Right lobe of liver (tissue), 6 donors: Measurements from ENCODE around the gene EFCAB14. TPM values are rescaled to one million over a fixed set of nuclear protein-coding genes. Genes with fewer than 3 reads are reported as not detected.

Experiments
- ATAC-seq, 4 donors: fragments of 200-7000 bp; cut with Tn5 transposase; one replicate each; pipeline ENCODE4 v1.9.1; 2020; ENCODE audit warnings: mild to moderate bottlenecking in 4 of 4, moderate library complexity in 4 of 4
- DNase-seq, 3 donors: peaks; one replicate each; pipeline ENCODE4 v3.0.0-alpha.2; 2020
- H3K27ac ChIP-seq, 3 donors: fragments of 200-600 bp; one replicate each; pipeline ENCODE4 v1.8.0; 2022
- H3K27me3 ChIP-seq, 2 donors: fragments of 200-600 bp; one replicate each; pipeline ENCODE4 v1.8.0; 2022
- H3K36me3 ChIP-seq, 4 donors: fragments of 200-600 bp; sonication (generic) in 1 of 4; one replicate each; pipeline versions ENCODE4 v1.5.1 to v1.8.0; 2017 to 2022; ENCODE audit warnings: control low read depth in 1 of 4
- H3K4me1 ChIP-seq, 4 donors: fragments of 200-600 bp; sonication (generic) in 1 of 4; one replicate each; pipeline versions ENCODE4 v1.5.1 to v1.8.0; 2017 to 2022; ENCODE audit warnings: control low read depth in 1 of 4
- H3K4me3 ChIP-seq, 3 donors: fragments of 200-600 bp; one replicate each; pipeline ENCODE4 v1.8.0; 2022
- H3K9me3 ChIP-seq, 4 donors: fragments of 200-600 bp; sonication (generic) in 1 of 4; one replicate each; pipeline versions ENCODE4 v1.5.1 to v1.8.0; 2017 to 2022; ENCODE audit warnings: control low read depth in 1 of 4
- POLR2A ChIP-seq: fragments of 450-650 bp; IDR thresholded peaks from one replicate; pipeline ENCODE4 v1.6.1; 2017; ENCODE audit warnings: antibody characterized with exemption, mild to moderate bottlenecking
- WGBS: methylation state at CpG from one replicate; pipeline ENCODE4 v1.1.6; 2018; ENCODE audit warnings: low coverage, low lambda C conversion rate; ENCODE audit not compliant: insufficient coverage; ENCODE audit errors: missing lambda C conversion rate; 5-methylcytosine and 5-hydroxymethylcytosine counted together
- intact Hi-C, 2 donors: fragments of 100-400 bp; cut with DNase I; formaldehyde crosslinking; loops; one replicate each; pipeline versions ENCODE4 v1.11.2 to v1.14.1; 2022
- total RNA-seq, 6 experiments: library from RNA; depleted of rRNA in 2 of 6; stranded (reverse); fragments of >200 nt in 2 of 6; fragmentation: NEBNext Ultra II Directional in 3 of 6; extraction: Animal tissue kit (Norgen Biotek cat#: 25700) in 3 of 6; gene quantifications; one replicate each; pipeline versions ENCODE4 v1.1.0 to v1.2.4, GENCODE V29; 2016 to 2023
- TF ChIP-seq, protein P1 (sequence below), 4 donors: fragments of 200-600 bp in 3 of 4; fragments of 450-650 bp in 1 of 4; IDR thresholded peaks; one replicate each; pipeline versions ENCODE4 v1.5.1 to v1.8.0; 2016 to 2022; ENCODE audit warnings: antibody characterized with exemption in 4 of 4, mild to moderate bottlenecking in 2 of 4
- donor health status: DM: no; HTN: yes; CAD: no.
- donor health status: DM: no; HTN: no; CAD: no.
- donor health status: DM: no; HTN: no; CAD: no.
- donor health status: DM: no; HTN: yes; CAD: no.
- donor health status: DM: no; HTN: yes; CAD: no.

Gene EFCAB14
- total RNA-seq, 6 experiments from 2014 or later = 41.5 to 56.9 (median 43.5) TPM

DNA sequence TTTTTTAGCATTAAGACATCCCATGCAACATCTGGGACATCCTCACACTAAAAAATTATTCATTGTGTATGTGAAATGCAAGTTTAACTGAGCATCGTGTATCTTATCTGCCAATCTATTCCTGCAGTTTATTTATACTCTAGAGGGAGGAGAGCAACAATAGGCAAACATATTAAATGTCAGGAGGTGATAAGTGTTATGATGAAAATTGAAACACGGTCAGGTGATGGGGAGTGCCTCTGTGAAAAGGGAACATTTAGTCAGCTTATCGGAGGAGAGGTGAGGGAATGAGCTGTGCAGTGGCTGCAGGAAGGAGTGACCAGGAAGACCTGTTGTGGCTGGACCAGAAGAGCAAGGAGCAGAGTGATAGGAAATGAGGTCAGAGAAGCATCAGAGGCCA, 775 bp upstream of the EFCAB14 start:
- WGBS = 6% methylated on average over 3 of the region's 3 CpGs
- peak overlapping the region in 2 of 3 donors; percentile 72 to 92 for H3K4me3 ChIP-seq
- peaks cover 0 to 19% (median 3%) of the 10 kb centered on the region in 4 donors for H3K4me1 ChIP-seq
- H3K27me3 ChIP-seq = no peaks in the 10 kb centered on the region
- TF ChIP-seq, protein P1, sequence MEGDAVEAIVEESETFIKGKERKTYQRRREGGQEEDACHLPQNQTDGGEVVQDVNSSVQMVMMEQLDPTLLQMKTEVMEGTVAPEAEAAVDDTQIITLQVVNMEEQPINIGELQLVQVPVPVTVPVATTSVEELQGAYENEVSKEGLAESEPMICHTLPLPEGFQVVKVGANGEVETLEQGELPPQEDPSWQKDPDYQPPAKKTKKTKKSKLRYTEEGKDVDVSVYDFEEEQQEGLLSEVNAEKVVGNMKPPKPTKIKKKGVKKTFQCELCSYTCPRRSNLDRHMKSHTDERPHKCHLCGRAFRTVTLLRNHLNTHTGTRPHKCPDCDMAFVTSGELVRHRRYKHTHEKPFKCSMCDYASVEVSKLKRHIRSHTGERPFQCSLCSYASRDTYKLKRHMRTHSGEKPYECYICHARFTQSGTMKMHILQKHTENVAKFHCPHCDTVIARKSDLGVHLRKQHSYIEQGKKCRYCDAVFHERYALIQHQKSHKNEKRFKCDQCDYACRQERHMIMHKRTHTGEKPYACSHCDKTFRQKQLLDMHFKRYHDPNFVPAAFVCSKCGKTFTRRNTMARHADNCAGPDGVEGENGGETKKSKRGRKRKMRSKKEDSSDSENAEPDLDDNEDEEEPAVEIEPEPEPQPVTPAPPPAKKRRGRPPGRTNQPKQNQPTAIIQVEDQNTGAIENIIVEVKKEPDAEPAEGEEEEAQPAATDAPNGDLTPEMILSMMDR (IDR thresholded peaks at IDR 0.05) = no peak
- TF ChIP-seq POLR2A = no peak
- H3K9me3 ChIP-seq = no peaks in the 10 kb centered on the region
- no peak for ATAC-seq
- H3K27ac ChIP-seq = peak overlapping the region in 2 of 3 donors; percentile 61 to 74
- intact Hi-C loops = loop anchor here in 1 of 2 donors (10.0 kb wide), 1 partner anchor 95 kb away; no protein-coding TSS in a partner anchor
- peaks cover 0 to 15% (median 0%) of the 10 kb centered on the region in 4 donors for H3K36me3 ChIP-seq
- no peak for DNase-seq

DNA sequence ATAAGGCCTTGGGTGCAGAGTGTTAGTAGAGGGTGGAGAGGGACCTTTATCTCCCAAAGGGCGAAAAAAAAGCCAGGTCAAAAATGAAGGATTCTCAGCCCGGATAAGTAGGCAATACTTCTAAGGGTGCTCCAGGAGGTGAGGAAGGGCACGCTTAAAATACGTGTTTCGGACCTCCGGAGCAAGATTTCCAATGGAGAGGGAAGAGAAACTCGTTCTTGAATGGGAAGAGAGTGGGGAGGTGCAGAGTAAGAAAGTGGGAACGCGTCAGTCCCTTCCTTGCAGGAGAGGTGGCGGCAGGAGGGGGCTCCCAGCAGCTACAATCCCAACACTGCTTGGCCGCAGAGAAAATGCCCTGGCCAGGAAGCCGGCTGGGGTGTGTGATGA, 581 bp downstream of the EFCAB14 start:
- no peaks in the 10 kb centered on the region for H3K27me3 ChIP-seq
- H3K9me3 ChIP-seq = no peaks in the 10 kb centered on the region
- intact Hi-C loops = no loop called here
- H3K27ac ChIP-seq = peak overlapping the region; percentile 61 to 74 (median 64)
- H3K4me3 ChIP-seq = peak overlapping the region; percentile 72 to 98 (median 92)
- peaks cover 0 to 27% (median 2%) of the 10 kb centered on the region in 4 donors for H3K36me3 ChIP-seq
- no peak for DNase-seq
- ATAC-seq = peak in 1 of 4 donors; percentile 1
- peaks cover 0 to 19% (median 3%) of the 10 kb centered on the region in 4 donors for H3K4me1 ChIP-seq
- TF ChIP-seq, protein P1 (IDR thresholded peaks at IDR 0.05) = no peak
- 2% methylated on average over 9 of the region's 12 CpGs for WGBS

DNA sequence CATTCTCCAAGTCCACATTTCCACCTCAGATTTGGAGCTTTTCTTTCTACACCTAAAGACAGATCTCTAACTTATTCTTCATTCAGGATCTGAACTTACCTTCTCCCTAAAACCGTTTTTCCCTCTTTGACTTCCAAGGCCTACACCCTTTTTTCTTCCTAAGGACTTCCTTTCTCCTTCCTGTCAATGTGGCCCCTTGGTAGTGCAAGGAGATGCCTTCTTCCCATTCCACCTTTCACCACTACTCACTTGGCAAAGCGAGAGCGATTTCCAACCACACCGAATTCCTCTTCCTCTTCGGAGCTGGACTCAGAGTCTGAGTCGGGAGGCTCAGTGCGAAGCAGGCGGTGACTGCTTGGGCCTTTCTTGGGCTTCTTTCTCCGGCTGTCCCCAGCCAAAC, 1.3 kb downstream of the EFCAB14 start:
- WGBS = 79% methylated on average over 9 of the region's 9 CpGs
- H3K4me1 ChIP-seq = peaks cover 0 to 19% (median 3%) of the 10 kb centered on the region in 4 donors
- intact Hi-C loops = no loop called here
- H3K4me3 ChIP-seq = peak overlapping the region in 1 of 3 donors; percentile 92
- H3K9me3 ChIP-seq = no peaks in the 10 kb centered on the region
- ATAC-seq (no peak), DNase-seq (no peak)
- no peak for TF ChIP-seq POLR2A
- TF ChIP-seq, protein P1 (IDR thresholded peaks at IDR 0.05) = no peak
- no peak overlapping the region for H3K27ac ChIP-seq
- H3K36me3 ChIP-seq = peaks cover 0 to 27% (median 2%) of the 10 kb centered on the region in 4 donors
- no peaks in the 10 kb centered on the region for H3K27me3 ChIP-seq

DNA sequence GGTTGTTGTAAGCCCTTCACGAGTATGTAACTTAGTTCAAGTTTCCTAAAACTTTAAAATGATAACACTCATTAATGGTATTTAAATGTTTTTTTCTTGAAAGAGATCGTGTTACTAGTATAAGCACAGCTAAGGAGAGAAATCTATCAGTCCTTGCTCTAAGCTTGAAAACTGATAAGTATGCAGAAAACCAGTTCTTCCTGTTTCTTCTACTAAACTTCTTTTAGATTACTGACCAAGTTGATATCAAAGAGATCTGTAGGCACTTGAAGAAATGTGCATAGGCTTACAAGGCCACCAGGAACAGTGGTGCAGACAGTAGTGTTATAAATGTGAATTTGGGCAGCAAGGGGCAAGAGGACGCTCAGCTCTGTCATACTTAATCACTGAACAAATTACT, 3.9 kb downstream of the EFCAB14 start:
- Histone ChIP-seq H3K9me3 (no peaks in the 10 kb centered on the region), H3K4me3 (no peak overlapping the region), H3K27ac (no peak overlapping the region), H3K36me3 (peaks cover 0 to 34% (median 3%) of the 10 kb centered on the region in 4 donors), H3K27me3 (no peaks in the 10 kb centered on the region), H3K4me1 (peaks cover 0 to 19% (median 3%) of the 10 kb centered on the region in 4 donors)
- no peak for DNase-seq
- no peak for ATAC-seq
- TF ChIP-seq POLR2A = no peak
- TF ChIP-seq, protein P1 (IDR thresholded peaks at IDR 0.05) = no peak
- 85% methylated on average over 3 of the region's 3 CpGs for WGBS
- intact Hi-C loops = no loop called here

DNA sequence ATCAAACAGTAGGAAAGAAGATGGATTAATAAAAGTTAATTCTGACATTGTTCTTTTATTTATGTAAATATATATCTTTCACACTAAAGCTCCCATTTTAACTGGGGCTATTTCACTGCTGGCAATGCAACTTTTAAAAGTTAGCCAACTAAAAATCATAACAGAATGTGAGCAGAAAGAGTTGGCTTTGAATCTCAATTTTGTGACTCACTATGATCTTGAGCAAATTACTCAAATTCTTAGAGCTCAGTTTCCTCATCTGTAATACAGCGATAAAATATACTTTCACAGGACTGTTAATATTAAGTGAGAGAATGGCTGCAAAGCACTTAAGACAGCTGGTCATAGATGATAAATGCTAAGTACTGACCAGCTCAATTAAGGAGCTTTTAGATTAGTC, 10.8 kb downstream of the EFCAB14 start:
- H3K27me3 ChIP-seq = no peaks in the 10 kb centered on the region
- intact Hi-C loops = no loop called here
- TF ChIP-seq POLR2A = no peak
- TF ChIP-seq, protein P1 (IDR thresholded peaks at IDR 0.05) = no peak
- 100% methylated on average over 1 of the region's 1 CpG for WGBS
- no peaks in the 10 kb centered on the region for H3K9me3 ChIP-seq
- no peaks in the 10 kb centered on the region for H3K4me1 ChIP-seq
- no peak for ATAC-seq
- no peak for DNase-seq
- no peak overlapping the region for H3K27ac ChIP-seq
- peaks cover 0 to 38% (median 14%) of the 10 kb centered on the region in 4 donors for H3K36me3 ChIP-seq
- H3K4me3 ChIP-seq = no peak overlapping the region
